Limb (tissue), 2 donors: ENCODE data around the gene PPP1R3F.
"Not testable (repeated sequence)": the region's sequence is repeated elsewhere in the genome, so short reads cannot be mapped to it uniquely, and the experiment has no call there.

Experiments used
- DNase-seq, 2 donors: peaks; one replicate each; pipeline ENCODE4 v3.0.0-alpha.2; 2016; ENCODE audit errors: extremely low spot score in 2 of 2

PPP1R3F gene

GRCh38 chrX:49270249-49270921 lies 792 bp downstream of the PPP1R3F start:
- DNase-seq: no peak

- DNase-seq: no peak
These were observed 1.7 kb downstream of the PPP1R3F start for GRCh38 chrX:49271341-49271740.

DNA sequence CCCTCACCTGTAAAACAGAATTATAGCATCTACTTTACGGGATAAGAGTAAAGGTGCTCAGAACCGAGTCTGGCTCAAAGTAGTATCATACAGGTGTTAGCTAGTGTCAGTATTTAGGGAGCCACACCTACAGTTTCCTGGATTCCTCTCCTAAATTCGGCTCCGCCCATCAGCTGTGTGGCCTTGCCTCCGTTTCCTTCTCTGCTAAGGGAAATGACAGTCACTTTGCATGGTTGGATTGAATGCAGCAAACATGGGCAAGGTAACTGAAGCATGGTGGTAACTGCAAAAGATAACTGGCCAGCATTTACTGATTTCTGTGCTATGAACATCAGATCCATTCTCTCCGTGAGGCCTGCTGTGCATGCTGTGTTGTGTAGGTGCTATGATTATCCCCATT lies 2.8 kb downstream of the PPP1R3F start:
- no peak for DNase-seq

DNA sequence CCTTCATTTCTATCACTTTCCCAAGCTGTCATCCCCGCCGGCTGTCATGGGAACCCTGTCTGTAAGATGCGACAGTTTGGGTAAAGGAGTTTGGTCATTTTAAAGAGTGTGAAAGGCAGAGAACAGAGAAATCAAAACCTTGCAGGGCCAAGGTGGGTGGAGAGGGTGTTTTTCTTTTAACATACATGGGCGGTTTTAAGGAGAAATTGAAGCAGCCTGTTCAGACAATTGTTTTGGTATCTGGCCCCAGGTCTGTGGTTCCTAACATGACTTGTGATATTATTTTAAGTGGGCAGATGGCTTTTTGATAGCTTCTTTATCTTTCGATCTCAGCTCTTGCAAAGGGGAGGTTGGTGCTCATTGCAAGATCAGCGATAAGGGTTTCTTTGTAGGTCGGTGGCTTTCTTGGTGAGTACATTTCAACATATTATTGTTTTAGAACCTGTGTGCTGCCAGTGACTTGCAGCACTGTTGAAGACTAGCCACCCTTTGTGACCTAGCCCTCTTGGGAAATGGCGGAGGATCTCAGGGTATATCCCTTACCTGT lies 3.7 kb downstream of the PPP1R3F start:
- no peak for DNase-seq

DNA sequence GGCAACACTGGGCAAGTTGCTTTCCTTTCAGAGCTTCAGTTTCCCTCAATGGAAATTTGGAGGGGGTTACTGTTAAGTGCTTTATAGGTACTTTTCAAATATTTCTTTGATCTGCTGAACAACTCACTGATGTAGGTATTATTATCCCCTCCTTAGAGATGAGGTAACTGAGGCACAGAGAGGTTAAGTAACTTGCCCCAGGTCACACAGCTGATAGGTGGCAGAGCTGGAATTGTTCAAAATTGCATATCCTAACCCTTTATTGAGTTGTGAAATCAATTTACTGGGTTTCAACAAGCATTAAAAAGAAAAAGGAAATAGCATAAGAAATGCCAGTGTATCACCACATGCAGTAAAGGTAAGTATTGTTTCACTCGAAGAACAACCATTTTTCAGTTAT lies 6.6 kb downstream of the PPP1R3F start:
- DNase-seq: no peak

DNA sequence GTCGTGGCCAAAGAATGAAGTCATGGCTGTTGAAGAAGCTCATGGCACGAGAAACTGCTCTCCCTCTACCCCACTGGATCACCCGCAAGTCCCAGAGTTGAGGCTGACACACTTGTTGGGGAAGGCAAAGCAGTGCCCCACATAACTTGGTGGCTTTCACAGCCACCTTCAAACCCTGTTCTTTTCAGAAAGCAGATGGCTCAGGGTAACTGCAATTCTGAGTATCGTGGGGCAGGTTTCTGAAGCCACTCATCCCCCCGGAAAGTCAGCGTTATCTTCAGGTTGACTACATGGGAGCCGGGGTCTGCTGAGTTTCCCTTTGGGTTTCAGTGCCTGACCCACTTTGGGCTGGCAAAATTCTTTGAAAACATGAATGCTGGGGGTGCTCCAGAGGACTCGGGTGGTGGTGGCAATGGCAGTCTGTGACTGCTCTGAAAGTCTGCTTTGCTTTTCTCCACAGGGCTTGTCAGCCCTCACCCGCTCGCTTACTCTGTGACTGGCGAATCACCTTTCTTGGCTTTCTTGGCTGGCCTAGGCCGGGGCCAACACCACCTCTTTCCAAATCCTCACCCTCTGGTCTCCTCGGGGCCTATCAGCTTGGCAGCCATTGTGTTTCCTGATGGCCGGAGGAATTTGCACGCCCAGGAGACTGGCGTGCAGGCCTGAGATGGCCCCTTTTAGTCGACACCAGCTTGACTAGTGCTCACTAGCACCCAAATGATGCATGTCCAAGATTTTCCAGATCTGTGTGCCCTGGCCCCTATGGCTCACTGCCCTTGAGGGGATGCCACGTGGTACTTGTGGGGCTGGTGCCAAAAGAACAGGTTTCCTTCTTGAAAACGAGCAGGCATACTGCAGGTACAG lies 7.3 kb downstream of the PPP1R3F start:
- no peak for DNase-seq

- no peak for DNase-seq
These were observed 7.9 kb downstream of the PPP1R3F start for GRCh38 chrX:49277535-49277830.

- no peak for DNase-seq
These were observed 8.5 kb downstream of the PPP1R3F start for GRCh38 chrX:49278081-49278480.

DNA sequence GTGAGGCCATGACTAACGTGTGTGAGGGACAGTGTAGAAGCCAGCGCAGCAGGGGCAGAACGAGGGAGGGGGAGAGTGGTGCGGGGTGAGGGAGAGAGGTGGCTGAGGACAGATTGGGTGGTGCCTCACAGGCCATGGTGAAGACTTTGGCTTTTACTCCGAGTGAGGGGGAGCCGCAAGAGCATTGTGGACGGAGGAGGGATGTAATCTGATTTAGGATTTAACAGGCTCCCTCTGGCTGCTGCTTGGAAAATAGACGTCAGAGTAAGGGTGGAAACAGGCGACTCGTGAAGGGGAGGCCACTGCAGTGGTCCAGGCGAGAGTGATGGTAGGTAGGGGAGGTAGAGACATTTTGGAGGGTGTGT lies 13.0 kb downstream of the PPP1R3F start:
- peak in 1 of 2 donors; percentile 1 for DNase-seq

- DNase-seq: no peak
These were observed 14.6 kb downstream of the PPP1R3F start for GRCh38 chrX:49284212-49284611.

- no peak for DNase-seq
These were observed 16.5 kb downstream of the PPP1R3F start for GRCh38 chrX:49286136-49286535.

GRCh38 chrX:49286581-49286980 lies 17.0 kb downstream of the PPP1R3F start:
- DNase-seq: no peak

DNA sequence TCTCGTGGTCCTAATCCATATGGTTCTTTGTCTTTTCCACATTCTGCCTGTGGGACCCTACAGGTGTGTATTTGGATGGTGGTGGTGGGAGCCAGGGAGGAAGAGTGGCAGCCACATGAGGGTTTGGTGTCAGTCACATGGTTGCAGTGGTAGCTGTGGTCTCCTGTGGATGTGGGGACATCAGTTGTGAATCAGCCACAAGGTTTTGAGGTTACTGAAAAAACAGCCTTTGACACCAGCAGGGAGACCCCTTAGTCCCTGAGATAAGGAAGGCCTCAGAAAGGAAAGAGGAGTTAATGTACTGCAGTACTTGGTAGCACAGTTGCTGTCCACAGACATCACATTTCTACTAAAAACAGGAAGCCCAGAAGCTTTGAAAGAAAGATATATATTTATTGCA lies 18.1 kb downstream of the PPP1R3F start:
- DNase-seq: no peak

GRCh38 chrX:49290215-49290614 lies 20.6 kb downstream of the PPP1R3F start:
- no peak for DNase-seq

DNA sequence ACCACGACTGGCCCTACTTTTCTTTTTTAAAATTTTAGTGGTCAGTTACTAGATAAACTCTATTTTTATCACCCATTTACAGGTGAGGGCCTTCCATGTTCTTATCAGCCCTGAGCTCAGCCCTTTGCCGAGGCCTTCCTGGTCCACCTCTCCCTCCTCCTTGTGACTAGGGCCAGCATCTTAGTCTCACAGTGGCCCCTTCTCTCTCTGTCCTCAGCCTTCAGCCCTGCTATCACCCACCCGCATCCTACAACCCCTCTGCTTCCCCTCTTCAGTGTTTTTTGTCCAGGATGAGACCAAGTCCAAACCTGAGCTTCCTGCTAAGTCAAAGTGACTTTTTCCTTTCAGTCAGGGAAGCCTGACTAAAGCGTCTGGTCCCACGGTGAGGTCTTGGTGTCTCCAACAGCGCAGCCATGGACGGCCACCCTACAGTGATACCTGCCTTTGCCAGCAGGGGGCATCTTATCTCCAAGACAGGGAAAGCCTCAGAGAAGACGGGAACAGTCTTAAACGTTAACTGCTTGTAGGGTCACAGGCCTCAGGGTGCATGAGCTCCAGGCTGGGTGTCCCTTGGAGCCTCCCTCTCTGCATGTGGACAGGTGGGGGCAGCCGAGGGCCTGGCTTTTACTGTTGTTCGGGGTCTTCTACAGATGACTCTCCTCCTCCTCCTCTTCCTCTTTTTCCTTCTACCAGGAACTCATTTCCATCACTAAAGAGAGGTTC lies 22.2 kb downstream of the PPP1R3F start:
- DNase-seq: peak; percentile 23 to 69

GRCh38 chrX:49292400-49293362 lies 23.1 kb downstream of the PPP1R3F start:
- no peak for DNase-seq

GRCh38 chrX:49299293-49299692 lies 29.7 kb downstream of the PPP1R3F start:
- DNase-seq: not testable (repeated sequence)

- no peak for DNase-seq
These were observed 31.1 kb downstream of the PPP1R3F start for GRCh38 chrX:49300703-49301102.

DNA sequence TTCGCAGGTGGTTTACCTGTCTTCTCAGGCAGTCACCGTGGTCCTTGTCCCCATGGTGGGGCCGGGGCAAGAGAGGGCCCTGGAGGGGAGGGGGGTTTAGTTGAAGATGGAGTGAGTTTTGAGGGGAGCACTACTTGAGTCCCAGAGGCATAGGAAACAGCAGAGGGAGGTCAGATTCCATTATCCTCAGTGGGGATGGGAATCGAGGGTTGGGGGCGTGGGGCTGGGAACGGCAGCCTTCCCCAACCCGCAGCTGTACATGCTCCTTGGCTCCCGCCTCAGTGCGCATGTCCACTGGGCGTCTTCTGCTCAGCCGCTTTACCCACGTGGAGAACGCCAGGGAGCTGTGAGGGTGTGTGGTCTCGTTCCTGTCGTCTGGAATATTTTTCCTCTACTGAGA lies 33.8 kb downstream of the PPP1R3F start, which contains the start of gene GAGE10:
TSS of gene GAGE10 (plus strand) at position 301 of the 400 bp plus-strand sequence. CDS start 1,214 bp downstream, outside the sequence.
- DNase-seq: no peak

DNA sequence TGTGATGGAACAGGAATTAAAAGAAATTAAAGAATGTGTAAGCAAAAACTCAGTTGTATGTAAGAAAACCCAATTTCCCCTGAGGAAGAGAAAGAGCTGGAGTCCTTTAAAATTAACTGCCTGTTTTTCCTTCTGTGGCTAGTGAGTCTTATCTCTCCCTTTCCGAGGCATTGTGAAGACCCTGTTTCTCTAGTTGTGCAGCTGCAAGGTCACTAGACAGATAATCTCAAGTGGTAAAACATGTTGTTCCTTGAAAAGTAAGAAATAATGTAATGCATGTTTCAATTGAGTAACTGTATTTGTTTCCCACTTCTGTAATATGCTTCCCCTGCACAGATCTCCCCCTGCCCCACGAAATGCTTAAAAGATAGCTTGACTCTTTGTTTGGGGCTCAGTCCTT lies 38.2 kb downstream of the PPP1R3F start:
- DNase-seq: not testable (repeated sequence)
